ENCODE results near the gene DNM3. TPM values are rescaled to one million over a fixed set of nuclear protein-coding genes. Genes with fewer than 3 reads are reported as not detected.

The DNM3 gene
- total and polyA plus RNA-seq, 2 experiments from 2014 or later: 5.2 to 12.2 TPM

GRCh38 chr1:171941920-171942319 lies 100.6 kb downstream of the DNM3 start:
- Mint-ChIP-seq H3K9me3 (no peaks in the 10 kb centered on the region), H3K4me3 (no peak overlapping the region), H3K27ac (no peak overlapping the region), H3K4me1 (peaks cover 64% of the 10 kb centered on the region), H3K36me3 (ENCODE audit: low read depth) (no peaks in the 10 kb centered on the region), H3K27me3 (ENCODE audit: insufficient read depth, low read depth, poor library complexity) (peaks cover 2% of the 10 kb centered on the region)
- H3K4me1 ChIP-seq (ENCODE audit: insufficient read depth): peaks cover 68% of the 10 kb centered on the region
- TF ChIP-seq EZH2 (IDR thresholded peaks at IDR 0.05; ENCODE audit: low read depth, unreplicated experiment) (no peak), POLR2AphosphoS5 (IDR thresholded peaks at IDR 0.05; ENCODE audit: low read depth) (no peak), JUNB (IDR thresholded peaks at IDR 0.05; ENCODE audit: unreplicated experiment) (no peak), CREB1 (CRISPR knock-in tag; IDR thresholded peaks at IDR 0.05; ENCODE audit: low read depth) (no peak), CTCF (conservative IDR thresholded peaks at IDR 0.05; ENCODE audit: low read depth in 2 of 2) (no peak), NANOG (IDR thresholded peaks at IDR 0.05; ENCODE audit: borderline replicate concordance) (no peak), ZNF331 (CRISPR knock-in tag; IDR thresholded peaks at IDR 0.05; ENCODE audit: low read depth) (no peak), REST (IDR thresholded peaks at IDR 0.05; ENCODE audit: unreplicated experiment) (no peak)
- DNase-seq (ENCODE audit: low spot score) (no peak), ATAC-seq (no peak)
- no peaks in the 10 kb centered on the region for H3K79me2 ChIP-seq (replicated peaks; ENCODE audit: insufficient read depth)
- H3K27me3 ChIP-seq (ENCODE audit: insufficient read depth): no peaks in the 10 kb centered on the region
- no peaks in the 10 kb centered on the region for H3K36me3 ChIP-seq (ENCODE audit: insufficient read depth)
- H3F3A ChIP-seq (replicated peaks; ENCODE audit: low read depth): no peaks in the 10 kb centered on the region
- H3K9me2 ChIP-seq (ENCODE audit: insufficient read depth): no peaks in the 10 kb centered on the region
- no peaks in the 10 kb centered on the region for H4K20me1 ChIP-seq (replicated peaks; ENCODE audit: insufficient read depth)
- H3K4me3 ChIP-seq: no peak overlapping the region
- no peak overlapping the region for H2AFZ ChIP-seq
- no peak overlapping the region for H3K4me2 ChIP-seq
- H3K27ac ChIP-seq (ENCODE audit: low read depth): no peak overlapping the region

- H3K36me3 Mint-ChIP-seq (ENCODE audit: low read depth): peaks cover under 1% of the 10 kb centered on the region; the same call in 2 of the 3 replicates
- H3K79me2 ChIP-seq (replicated peaks; ENCODE audit: insufficient read depth): no peaks in the 10 kb centered on the region
- no peak overlapping the region for H3K4me3 ChIP-seq
- H3K27me3 ChIP-seq (ENCODE audit: insufficient read depth): no peaks in the 10 kb centered on the region
- no peaks in the 10 kb centered on the region for H3F3A ChIP-seq (replicated peaks; ENCODE audit: low read depth)
- H3K9me2 ChIP-seq (ENCODE audit: insufficient read depth): no peaks in the 10 kb centered on the region
- DNase-seq (ENCODE audit: low spot score) (no peak), ATAC-seq (no peak)
- no peak overlapping the region for H2AFZ ChIP-seq
- H3K36me3 ChIP-seq (ENCODE audit: insufficient read depth): no peaks in the 10 kb centered on the region
- H4K20me1 ChIP-seq (replicated peaks; ENCODE audit: insufficient read depth): no peaks in the 10 kb centered on the region
- H3K27me3 Mint-ChIP-seq (ENCODE audit: insufficient read depth, low read depth, poor library complexity): peaks cover 2% of the 10 kb centered on the region
- no peak overlapping the region for H3K27ac ChIP-seq (ENCODE audit: low read depth)
- no peak overlapping the region for H3K4me2 ChIP-seq
- no peak overlapping the region for H3K4me3 Mint-ChIP-seq
- peaks cover 70% of the 10 kb centered on the region for H3K4me1 ChIP-seq (ENCODE audit: insufficient read depth)
- H3K9me3 Mint-ChIP-seq: peaks cover 1% of the 10 kb centered on the region; the same call in 1 of the 3 replicates
- H3K4me1 Mint-ChIP-seq: peaks cover 64% of the 10 kb centered on the region
- no peak overlapping the region for H3K27ac Mint-ChIP-seq
- TF ChIP-seq CREB1 (CRISPR knock-in tag; IDR thresholded peaks at IDR 0.05; ENCODE audit: low read depth) (no peak), ZNF331 (CRISPR knock-in tag; IDR thresholded peaks at IDR 0.05; ENCODE audit: low read depth) (no peak), ZNF462 (CRISPR knock-in tag; IDR thresholded peaks at IDR 0.05) (no peak), JUNB (IDR thresholded peaks at IDR 0.05; ENCODE audit: unreplicated experiment) (no peak)
These were observed 102.8 kb downstream of the DNM3 start for GRCh38 chr1:171943973-171944561.
